ENCODE data around the gene IFNLR1.

Gene IFNLR1

GRCh38 chr1:24186993-24187790 lies at the start of gene IFNLR1:
Gene IFNLR1 (minus strand): TSS chr1:24187289. CDS start chr1:24187248, 41 bp downstream.
- in situ Hi-C loops (cut with MboI; ENCODE audit: low pct_unique_long_range_greater_than_20kb, low sequenced_read_pairs), result loop anchor here (10.0 kb wide), 1 partner anchor 62 kb away; no protein-coding TSS in a partner anchor

GRCh38 chr1:24235921-24236788 lies 49.1 kb upstream of the IFNLR1 start:
- no peak for DNase-seq
- in situ Hi-C loops (cut with MboI; ENCODE audit: low pct_unique_long_range_greater_than_20kb, low sequenced_read_pairs), result no loop called here

More at GRCh38 chr1:24186993-24187790, at the start of gene IFNLR1:
- no peak for DNase-seq

GRCh38 chr1:24233684-24234600 lies 46.9 kb upstream of the IFNLR1 start:
- no peak for DNase-seq
- in situ Hi-C loops (cut with MboI; ENCODE audit: low pct_unique_long_range_greater_than_20kb, low sequenced_read_pairs), result no loop called here

DNA sequence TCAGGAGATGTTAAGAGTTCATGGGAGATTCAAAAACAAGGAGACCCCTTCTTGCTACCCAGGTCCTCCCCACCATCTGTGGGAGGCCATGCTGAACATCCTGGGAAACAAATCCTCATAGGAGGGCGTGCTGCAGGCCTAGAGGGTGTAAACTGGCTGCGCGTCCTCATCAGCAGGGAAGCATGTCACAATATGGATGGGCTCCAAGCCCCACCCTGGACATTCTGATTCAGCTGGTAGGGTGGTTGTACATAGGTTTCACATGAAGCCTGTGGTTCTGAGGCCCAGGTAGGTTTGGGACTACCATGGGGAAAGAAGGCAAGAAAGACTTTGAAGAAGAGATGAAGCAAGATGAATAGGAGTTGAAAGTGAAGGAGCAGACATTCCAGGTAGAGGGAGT lies 44.6 kb upstream of the IFNLR1 start:
- in situ Hi-C loops (cut with MboI; ENCODE audit: low pct_unique_long_range_greater_than_20kb, low sequenced_read_pairs), result no loop called here
- no peak for DNase-seq

DNA sequence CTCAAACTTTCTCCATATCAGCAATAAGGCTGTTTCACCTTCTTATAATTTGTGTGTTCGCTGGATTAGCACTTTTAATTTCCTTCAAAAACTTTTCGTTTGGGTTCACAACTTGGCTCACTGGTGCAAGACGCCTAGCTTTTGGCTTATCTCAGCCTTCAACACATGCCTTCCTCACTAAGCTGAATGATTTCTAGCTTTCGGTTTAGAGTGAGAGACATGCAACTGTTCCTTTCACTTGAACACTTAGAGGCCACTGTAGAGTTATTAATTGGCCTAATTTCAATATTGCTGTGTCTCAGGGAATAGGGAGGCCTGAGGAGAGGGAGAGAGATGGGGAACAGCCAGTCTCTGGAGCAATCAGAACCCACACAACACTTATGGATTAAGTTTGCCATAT lies 41.2 kb upstream of the IFNLR1 start:
- in situ Hi-C loops (cut with MboI; ENCODE audit: low pct_unique_long_range_greater_than_20kb, low sequenced_read_pairs), result no loop called here
- no peak for DNase-seq

DNA sequence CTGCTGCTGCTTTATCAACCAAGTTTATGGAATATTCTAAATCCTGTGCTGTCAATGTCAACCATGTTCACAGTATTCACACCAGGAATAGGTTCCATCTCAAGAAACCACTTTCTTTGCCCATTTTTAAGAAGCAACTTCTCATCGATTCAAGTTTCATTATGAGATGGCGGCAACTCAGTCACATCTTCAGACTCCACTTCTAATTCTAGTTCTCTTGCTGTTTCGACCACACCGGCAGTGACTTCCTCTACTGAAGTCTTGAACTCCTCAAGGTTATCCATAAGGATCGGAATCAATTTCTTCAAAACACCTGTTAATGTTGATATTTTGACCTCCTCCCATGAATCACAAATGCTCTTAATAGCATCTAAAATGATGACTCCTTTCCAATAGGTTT lies 39.7 kb upstream of the IFNLR1 start:
- no peak for DNase-seq
- in situ Hi-C loops (cut with MboI; ENCODE audit: low pct_unique_long_range_greater_than_20kb, low sequenced_read_pairs), result no loop called here

- no peak for DNase-seq
- in situ Hi-C loops (cut with MboI; ENCODE audit: low pct_unique_long_range_greater_than_20kb, low sequenced_read_pairs), result loop anchor here (25.0 kb wide), 1 partner anchor 388 kb away; no protein-coding TSS in a partner anchor
These were observed 37.7 kb upstream of the IFNLR1 start for GRCh38 chr1:24224761-24225160.

DNA sequence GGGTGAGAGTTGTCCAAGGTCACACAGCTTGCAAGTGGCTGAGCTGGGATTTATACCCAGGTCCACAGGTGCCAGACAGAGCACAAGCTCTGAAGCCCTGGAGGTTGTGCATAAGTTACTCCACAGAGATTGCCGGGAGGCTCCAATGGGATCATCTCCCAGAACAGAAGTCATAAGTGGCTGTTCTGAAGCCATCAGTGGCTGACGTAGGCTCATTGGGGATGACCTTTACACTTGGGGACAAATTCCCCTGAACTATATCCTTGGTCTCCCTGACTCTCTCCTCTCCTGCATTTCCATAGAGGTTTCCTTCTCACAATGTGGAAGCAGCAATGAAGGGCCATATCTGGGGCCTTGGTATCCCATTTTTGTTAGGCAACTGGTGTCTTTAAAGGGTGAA lies 37.0 kb upstream of the IFNLR1 start:
- in situ Hi-C loops (cut with MboI; ENCODE audit: low pct_unique_long_range_greater_than_20kb, low sequenced_read_pairs), result loop anchor here (25.0 kb wide), 1 partner anchor 388 kb away; no protein-coding TSS in a partner anchor
- DNase-seq, result no peak

- no peak for DNase-seq
- in situ Hi-C loops (cut with MboI; ENCODE audit: low pct_unique_long_range_greater_than_20kb, low sequenced_read_pairs), result loop anchor here (25.0 kb wide), 1 partner anchor 390 kb away; no protein-coding TSS in a partner anchor
These were observed 35.7 kb upstream of the IFNLR1 start for GRCh38 chr1:24222793-24223192.

- in situ Hi-C loops (cut with MboI; ENCODE audit: low pct_unique_long_range_greater_than_20kb, low sequenced_read_pairs), result loop anchor here (25.0 kb wide), 1 partner anchor 390 kb away; no protein-coding TSS in a partner anchor
- no peak for DNase-seq
These were observed 35.0 kb upstream of the IFNLR1 start for GRCh38 chr1:24222008-24222605.

- no peak for DNase-seq
- in situ Hi-C loops (cut with MboI; ENCODE audit: low pct_unique_long_range_greater_than_20kb, low sequenced_read_pairs), result loop anchor here (25.0 kb wide), 1 partner anchor 391 kb away; no protein-coding TSS in a partner anchor
These were observed 34.2 kb upstream of the IFNLR1 start for GRCh38 chr1:24221246-24221645.

DNA sequence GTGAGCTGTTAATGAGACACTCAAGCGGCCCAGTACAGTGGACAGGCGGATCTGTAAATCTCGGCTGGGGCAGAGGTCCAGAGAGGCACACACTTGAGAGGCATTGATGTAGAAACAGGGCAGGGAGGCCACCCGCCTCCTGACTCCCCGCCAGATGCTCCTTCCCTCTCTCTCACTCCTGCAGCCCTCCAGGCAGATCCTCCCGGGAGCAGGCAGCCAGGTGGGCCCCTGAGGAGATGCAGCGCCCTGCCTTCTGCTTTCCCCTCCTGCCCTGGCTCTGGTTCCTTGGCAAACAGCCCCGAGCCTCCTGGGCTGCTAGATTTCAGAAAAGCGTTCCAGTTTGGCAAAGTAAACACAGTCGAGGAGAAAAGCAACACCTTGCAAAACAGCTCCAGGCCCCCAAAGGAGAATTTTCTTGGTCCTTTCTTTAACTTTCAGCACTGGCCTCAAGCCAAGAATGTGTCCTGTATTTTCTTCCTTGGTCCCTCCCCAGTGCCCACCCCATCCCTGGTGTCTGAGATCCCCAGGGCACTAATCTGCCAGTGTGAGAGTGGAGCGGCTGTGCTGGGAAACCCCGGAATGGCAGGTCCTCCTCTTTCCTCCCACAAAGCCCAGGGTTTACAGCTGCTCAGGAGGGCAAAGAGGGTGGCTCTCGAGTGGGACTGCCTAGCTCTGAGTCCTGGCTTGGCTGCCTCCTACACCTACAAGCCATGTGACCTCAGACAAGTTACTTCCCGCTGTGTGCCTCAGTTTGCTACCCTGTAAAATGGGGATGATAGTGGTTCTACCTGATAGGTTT lies 29.4 kb upstream of the IFNLR1 start:
- DNase-seq, result no peak
- in situ Hi-C loops (cut with MboI; ENCODE audit: low pct_unique_long_range_greater_than_20kb, low sequenced_read_pairs), result loop anchor here (25.0 kb wide), 1 partner anchor 396 kb away; no protein-coding TSS in a partner anchor

DNA sequence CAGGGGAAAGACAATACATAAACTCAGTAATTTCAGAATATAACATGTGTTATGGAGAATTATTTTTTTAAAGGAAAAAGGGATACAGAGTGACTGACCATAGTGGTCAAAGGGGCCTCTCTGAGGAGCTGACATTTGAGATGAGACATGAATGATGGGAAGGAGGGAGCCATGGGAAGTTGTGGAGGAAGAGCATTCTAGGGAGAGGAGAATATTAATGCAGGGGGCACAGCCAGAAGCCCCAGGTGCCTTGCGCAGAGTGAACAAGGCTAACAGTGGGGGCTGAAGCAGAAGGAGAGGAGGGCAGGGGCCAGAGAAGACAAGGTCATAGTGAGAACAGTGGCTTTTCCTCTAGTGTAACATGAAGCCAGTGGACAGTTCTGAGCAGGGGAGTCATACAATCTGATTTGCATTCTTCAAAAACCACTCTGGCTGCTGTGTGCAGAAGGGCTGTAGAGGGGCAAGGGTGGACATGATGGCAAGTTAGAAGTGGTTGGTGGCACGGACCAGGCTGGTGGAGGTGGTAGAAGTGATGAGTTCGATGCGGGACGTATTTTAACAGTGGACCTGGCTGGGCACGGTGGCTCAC lies 28.2 kb upstream of the IFNLR1 start:
- no peak for DNase-seq
- in situ Hi-C loops (cut with MboI; ENCODE audit: low pct_unique_long_range_greater_than_20kb, low sequenced_read_pairs), result loop anchor here (25.0 kb wide), 1 partner anchor 397 kb away; no protein-coding TSS in a partner anchor

DNA sequence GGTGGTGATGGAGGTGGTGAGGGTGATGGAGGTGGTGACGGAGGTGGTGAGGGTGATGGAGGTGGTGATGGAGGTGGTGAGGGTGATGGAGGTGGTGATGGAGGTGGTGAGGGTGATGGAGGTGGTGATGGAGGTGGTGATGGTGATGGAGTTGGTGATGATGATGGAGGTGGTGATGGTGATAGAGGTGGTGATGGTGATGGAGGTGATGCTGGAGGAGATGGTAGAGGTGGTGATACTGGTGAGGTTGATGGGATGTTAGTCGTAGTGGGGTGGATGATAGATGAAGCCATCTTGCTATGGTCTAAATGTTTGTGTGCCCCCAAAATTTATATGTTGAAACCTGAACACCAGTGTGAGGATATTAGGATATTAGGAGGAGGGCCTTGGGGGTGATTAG lies 25.3 kb upstream of the IFNLR1 start:
- in situ Hi-C loops (cut with MboI; ENCODE audit: low pct_unique_long_range_greater_than_20kb, low sequenced_read_pairs), result loop anchor here (25.0 kb wide), 1 partner anchor 400 kb away; no protein-coding TSS in a partner anchor

DNA sequence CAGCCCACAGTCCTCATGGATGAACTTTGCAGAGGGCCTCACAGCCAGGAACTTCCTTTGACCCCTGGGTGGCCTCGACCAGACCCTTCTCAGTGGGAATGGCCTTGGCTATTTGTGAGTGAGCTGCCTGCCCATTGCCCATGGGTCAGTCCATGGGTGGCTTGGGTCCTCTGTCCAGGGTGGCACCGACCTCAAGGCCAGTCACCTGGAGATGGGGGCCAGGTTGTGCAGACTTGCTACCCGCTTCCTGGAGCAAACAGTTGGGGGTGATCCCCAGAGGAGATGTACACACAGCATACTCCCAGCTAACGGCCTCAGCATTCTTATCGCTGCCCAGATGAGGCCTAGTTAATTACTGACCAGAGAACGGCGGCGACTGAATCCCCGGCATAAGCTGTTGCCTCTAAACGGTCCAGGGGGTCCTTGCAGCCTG lies 23.1 kb upstream of the IFNLR1 start:
- in situ Hi-C loops (cut with MboI; ENCODE audit: low pct_unique_long_range_greater_than_20kb, low sequenced_read_pairs), result loop anchor here (25.0 kb wide), 1 partner anchor 402 kb away; no protein-coding TSS in a partner anchor
- DNase-seq, result no peak

More for the DNA sequence above, 25.3 kb upstream of the IFNLR1 start:
- no peak for DNase-seq

DNA sequence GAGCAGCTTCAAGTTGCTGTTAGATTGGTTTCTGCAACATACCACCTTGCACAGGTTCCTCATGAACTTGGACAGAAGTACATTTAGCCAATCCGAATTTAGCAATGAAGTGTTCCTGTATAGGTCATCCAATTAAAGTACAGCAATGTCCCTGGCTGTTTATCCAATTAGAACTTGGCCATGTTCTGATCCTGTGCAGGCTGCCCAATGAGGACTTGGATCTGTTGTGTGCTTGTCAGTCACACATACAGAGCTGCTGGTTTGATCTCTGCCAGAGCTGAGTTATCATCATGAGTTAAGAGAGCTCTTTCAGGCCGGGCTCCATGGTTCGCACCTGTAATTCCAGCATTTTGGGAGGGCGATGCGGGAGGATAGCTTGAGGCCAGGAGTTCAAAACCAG lies 22.0 kb upstream of the IFNLR1 start:
- in situ Hi-C loops (cut with MboI; ENCODE audit: low pct_unique_long_range_greater_than_20kb, low sequenced_read_pairs), result loop anchor here (10.0 to 25.0 kb wide), 2 partner anchors 176 to 403 kb away; no protein-coding TSS in a partner anchor
- no peak for DNase-seq

GRCh38 chr1:24207709-24208108 lies 20.6 kb upstream of the IFNLR1 start:
- in situ Hi-C loops (cut with MboI; ENCODE audit: low pct_unique_long_range_greater_than_20kb, low sequenced_read_pairs), result loop anchor here (10.0 to 25.0 kb wide), 2 partner anchors 177 to 405 kb away; no protein-coding TSS in a partner anchor
- no peak for DNase-seq
